Activated CD4-positive, CD25-positive, alpha-beta regulatory T cell treated with anti-CD3 and anti-CD28 coated beads, Interleukin-2, amount 50 U/mL, for 16 hours (primary cell): ENCODE data around the gene MAD1L1.
"Not testable (repeated sequence)": the region's sequence is repeated elsewhere in the genome, so short reads cannot be mapped to it uniquely, and the experiment has no call there.

Experiments
- DNase-seq: peaks from one replicate; pipeline ENCODE4 v3.0.0-alpha.2; 2020; ENCODE audit warnings: low read depth, low spot score

The MAD1L1 gene

DNA sequence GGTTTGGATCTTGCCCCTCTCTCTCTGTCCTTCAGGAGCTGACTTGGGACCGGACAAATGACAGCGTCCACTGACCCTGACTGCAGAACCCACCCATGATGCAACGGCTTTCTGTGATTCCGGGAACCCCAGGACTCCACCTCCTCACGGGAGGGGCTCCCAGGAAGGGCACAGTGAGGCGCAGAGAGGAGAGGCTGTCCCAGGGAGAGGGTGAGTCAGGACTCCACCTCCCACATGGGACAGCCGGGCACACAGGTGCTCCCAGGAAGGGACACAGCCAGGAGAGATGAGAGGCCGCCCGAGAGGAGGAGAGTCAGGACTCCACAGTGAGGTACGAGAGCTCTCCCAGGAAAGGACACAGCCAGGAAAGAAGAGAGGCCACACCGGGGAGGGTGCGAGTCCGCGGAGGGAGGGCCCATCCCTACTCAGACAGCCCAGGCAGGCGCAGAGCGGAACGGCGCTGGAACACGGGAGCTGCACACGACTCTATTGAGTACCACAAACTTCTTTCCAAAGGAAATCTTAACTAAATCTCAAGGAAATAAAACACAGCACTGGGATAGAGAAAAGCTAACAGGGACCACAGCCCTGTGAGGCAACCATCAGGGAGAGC lies 162.5 kb downstream of the MAD1L1 start:
- DNase-seq = no peak

DNA sequence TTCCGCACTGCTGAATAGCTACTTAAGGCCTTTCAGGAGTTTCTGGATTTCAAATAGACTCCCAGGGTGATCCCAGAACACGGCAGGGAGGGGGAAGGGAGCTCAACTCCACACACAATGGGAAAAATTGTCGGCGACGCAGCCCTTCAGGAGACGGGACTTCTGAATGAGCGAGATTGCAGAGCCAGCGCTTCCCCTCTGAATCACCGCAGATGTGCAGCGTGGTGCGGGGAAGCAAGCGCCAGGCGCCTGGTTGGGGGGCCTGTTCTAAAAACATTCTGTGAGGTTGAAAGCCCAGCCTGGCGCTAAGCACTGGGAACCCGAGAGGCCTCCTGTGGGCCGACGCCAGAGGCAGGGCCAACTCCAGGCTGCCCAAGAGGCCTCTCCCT lies 163.3 kb downstream of the MAD1L1 start:
- DNase-seq = no peak

- no peak for DNase-seq
These were observed 163.9 kb downstream of the MAD1L1 start for GRCh38 chr7:2068693-2069471.

DNA sequence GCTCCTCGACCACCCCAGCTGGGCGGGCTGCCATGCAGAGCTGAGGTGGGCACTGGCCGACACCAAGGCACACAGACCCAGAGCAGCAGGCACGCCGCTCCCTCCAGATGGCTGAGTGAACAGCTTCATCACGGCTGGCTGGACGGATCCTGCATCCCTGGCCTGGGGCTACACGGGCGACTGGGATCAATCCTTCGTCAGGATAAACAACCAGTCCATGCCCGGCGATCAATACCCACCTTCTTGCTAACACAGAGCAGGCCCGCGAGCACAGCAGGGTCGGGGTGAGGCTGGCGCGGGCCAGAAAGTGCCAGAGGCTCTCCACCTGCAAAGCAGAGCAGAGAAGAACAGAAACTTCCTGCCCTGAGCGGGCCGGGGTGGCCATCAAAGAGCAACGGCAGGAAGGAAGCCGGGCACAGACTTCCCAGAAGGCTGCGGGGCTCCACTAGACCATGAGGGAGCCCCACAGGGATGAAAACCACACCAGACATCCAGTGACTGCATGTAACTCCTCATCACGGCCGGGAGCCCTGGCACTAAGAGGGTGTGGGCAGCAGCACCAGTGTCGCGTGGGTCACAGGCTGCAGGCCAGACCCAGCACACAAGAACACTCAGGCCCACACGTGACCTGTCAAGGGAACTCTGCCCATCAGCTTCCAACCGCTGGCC lies 166.4 kb downstream of the MAD1L1 start:
- DNase-seq = no peak

DNA sequence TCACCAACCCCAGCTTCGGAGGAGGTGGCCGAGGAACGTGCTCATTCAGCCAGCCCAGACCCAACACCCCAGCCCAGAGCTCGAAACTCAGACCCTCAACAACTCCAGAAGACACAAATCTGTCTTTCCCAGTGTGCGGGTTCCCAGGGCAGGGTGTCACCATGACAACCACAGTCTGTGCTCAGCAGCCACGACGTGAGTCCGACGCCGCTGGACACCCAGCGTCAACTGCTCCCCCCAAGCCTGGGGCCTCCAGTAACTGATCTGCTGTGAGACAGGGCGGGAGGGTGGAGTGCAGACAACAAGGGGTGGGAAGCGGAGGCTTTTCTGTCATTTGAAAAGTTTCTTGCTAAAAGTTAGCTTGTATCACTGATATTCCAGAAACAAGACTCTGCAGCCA lies 167.2 kb downstream of the MAD1L1 start:
- DNase-seq = no peak

DNA sequence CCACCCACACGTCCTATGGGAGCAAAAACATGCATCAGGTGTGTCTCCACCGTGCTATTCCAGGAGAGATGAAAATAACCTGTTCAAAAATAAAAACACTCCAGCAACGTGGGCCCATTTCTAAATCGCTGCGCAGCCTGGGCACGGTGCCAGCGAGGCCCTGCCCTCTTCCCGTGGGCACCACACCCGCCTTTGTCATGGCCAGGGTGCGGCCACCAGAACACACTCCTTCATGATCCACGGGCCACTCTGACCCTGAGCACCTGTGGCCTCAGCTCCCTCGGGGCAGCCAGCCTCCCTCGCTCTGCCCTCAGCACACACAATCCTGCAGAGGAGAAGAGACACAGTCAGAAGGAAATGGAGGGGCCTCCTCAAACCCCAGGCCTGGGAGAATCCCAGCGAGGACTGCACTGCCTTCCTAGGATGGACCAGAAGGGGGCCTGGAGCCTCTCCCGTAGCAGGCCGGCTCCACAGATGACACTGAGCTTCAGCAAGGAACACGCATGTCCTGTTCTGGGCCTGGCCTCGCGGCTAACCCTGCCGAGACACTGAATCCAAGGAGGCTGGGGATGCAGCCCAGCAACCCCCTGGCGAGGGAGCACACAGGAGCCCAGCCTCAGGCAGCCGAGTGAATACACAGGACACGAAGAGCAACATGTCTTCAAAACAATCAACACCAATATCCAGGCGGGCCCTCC lies 169.0 kb downstream of the MAD1L1 start:
- no peak for DNase-seq

- DNase-seq = no peak
These were observed 170.1 kb downstream of the MAD1L1 start for GRCh38 chr7:2062648-2063047.

GRCh38 chr7:2060701-2061100 lies 172.0 kb downstream of the MAD1L1 start:
- DNase-seq = no peak

DNA sequence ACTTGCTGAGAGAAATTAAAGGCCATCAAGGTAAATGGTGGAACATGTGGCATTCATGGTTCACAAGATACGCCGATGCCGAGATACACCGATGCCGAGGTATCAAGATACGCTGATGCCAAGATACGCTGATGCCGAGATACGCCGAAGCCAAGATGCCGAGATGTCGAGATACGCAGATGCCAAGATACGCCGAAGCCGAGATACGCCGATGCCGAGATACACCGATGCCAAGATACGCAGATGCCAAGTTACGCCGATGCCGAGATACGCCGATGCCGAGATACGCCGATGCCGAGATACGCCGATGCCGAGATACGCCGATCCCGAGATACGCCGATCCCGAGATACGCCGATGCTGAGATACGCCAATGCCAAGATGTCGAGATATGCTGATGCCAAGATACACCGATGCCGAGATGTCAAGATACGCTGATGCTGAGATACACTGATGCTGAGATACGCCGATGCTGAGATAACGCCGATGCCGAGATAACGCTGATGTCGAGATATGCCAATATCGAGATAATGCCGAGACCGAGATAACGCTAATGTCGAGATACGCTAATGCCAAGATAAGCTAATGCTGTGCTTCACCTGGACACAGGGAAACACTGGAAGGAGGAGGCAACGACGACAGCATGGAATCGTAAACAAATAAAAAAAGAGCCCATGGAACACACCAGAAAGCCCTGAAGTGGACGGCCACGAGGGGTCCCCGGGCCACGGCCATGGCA lies 172.6 kb downstream of the MAD1L1 start:
- no peak for DNase-seq

- not testable (repeated sequence) for DNase-seq
These were observed 174.5 kb downstream of the MAD1L1 start for GRCh38 chr7:2058246-2058645.

DNA sequence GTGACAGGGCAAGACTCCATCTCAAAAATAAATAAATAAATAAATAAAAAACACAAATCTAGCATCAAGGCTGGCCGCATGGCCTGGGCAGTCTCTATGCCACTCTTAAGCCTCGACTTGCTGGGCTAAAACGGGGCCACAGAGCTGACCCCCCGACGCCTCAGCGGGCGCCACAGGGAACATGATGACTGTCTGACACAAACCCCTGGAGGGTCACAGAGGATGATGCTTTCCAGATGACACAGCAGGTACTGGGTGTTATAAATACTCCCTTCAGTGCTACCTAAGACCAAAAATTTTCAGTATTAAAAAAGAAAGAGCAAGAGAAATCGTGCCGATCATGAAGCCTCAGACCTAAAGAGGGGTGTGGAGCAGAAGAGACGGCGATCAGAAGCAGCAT lies 176.8 kb downstream of the MAD1L1 start:
- no peak for DNase-seq

DNA sequence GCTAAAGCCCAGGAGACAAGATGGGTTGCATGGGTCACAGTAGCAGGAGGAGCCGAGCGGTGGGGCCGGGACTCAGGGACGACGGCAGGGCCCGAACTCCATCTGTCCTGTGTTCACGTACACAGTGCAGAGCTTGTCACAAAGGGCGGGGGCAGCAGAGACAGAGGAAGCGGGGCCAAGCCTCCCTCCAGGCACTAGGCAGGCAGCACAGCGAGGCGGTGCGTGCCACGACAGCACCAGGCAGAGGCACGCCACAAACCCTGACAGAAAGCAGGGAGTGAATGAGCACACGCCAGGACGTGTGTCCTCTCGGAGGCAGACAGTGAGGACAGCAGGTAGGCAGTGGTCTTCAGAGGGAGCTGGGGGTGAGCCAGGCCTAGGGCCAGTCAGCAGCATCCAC lies 177.8 kb downstream of the MAD1L1 start:
- no peak for DNase-seq

GRCh38 chr7:2053395-2053794 lies 179.3 kb downstream of the MAD1L1 start:
- no peak for DNase-seq

DNA sequence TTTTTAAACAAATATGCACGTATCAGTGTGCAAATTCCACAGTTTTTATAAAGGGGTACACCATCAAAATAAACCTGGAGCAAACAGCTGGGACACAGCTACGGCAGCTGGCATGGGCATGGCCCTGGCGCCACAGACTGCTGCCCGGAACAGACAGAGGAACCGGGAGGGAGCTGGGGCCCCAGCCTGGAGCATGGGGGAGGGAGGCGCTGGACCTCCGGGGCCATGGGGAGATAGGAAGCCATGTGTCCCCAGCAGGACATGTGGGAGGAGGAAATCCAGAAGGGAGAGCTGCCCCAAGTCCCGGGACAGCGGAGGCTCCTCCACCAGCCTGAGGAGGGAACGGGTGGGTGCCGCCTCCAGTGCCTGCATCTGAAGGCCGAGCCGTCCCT lies 180.1 kb downstream of the MAD1L1 start:
- DNase-seq = no peak

- DNase-seq = no peak
These were observed 180.8 kb downstream of the MAD1L1 start for GRCh38 chr7:2051707-2052656.

DNA sequence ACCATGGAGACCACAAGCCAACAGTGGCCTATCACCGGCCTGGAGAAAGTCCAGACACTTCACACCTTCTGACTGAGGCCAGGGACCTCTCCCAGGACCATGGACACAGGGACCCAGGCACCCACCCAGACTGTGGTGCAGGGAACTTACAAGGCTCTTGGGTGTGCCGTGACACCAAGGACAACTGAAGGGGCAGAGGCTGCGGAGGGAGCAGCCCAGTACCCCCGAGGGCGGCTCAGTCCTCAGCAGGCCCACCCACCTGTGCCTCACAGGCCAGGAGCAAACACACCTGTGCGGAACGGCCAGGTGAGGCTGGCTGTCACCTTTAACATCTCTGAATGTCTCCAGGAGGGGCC lies 182.3 kb downstream of the MAD1L1 start:
- DNase-seq = no peak

DNA sequence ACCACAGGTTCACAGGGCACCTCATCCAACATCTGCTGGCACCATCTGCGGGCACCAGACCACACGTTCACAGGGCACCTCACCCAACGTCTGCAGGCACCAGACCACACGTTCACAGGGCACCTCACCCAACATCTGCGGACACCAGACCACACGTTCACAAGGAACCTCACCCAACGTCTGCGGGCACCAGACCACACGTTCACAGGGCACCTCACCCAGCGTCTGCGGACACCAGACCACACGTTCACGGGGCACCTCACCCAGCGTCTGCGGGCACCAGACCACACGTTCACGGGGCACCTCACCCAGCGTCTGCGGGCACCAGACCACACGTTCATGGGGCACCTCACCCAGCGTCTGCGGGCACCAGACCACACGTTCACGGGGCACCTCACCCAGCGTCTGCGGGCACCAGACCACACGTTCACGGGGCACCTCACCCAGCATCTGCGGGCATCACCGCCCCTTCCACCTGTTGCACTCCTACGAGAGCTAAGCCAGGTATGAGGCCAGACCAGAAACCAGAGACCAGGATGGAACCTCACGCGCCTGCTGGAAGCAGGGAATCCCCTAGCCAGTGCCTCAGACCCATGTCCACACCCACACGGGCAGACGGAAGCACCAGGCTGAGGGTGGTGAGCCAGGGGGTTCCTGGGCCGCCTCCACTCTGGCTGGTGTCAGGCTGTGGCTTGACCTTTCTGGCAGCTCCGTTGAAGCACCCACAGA lies 182.8 kb downstream of the MAD1L1 start:
- DNase-seq = no peak

DNA sequence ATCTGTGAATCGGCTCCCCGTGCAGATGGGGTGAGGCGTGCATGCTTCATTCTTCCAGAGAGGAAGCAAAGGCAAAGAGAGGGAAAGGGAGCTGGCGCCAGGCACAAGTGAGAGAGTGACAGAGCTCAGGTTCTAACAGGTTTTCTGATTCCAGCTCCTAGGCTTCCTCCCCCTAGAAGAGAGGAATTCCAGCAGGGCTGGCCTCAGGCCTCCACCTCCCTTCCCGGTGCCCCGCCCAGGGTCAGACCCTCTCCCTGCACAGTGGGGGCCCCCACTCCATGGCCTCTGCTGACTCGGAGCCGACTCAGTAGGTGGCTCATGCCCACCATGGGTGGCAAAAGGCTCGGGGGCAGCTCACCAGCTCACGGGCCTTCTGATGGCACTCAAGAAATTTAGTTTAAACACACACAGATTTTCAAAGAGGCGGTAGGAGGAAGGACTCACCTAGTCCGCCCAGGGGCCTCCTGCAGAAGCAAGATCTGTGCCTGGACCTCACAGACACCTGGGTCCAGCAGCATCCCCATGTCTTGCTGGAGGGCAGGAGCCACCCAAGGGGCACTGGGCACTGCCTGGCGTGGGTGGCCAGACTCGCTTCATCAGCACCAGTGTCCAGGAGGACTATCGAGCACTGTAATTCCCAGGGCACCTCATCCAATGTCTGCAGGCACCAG lies 183.5 kb downstream of the MAD1L1 start:
- no peak for DNase-seq

GRCh38 chr7:2048531-2048930 lies 184.2 kb downstream of the MAD1L1 start:
- no peak for DNase-seq
